ENCODE measurements around the gene GNAQ.

GNAQ gene

DNA sequence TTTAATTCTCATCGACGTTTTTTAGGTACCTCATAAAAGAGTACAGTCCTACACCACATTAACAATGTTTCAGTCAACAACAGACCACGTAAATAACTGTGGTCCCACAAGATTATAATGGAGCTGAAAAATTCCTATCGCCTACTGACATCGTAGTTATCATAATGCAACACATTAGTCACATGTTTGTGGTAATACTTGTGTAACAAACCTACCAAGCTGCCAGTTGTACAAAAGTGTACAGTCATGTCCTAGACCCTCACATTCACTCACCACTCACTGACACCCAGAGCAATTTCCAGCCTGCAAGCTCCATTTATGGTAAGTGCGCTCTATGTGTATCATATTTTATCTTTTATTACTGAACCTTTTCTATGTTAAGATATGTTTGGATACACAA lies 16.8 kb downstream of the GNAQ start:
- TF ChIP-seq EP300 (IDR thresholded peaks at IDR 0.05; ENCODE audit: borderline replicate concordance) (no peak), RAD21 (IDR thresholded peaks at IDR 0.05; ENCODE audit: low read depth) (no peak), FOXM1 (IDR thresholded peaks at IDR 0.05; ENCODE audit: borderline replicate concordance, low read depth) (no peak), EGR1 (IDR thresholded peaks at IDR 0.05) (no peak), ZBTB7A (IDR thresholded peaks at IDR 0.05; ENCODE audit: low read depth) (no peak), CREB1 (IDR thresholded peaks at IDR 0.05; ENCODE audit: low read depth) (no peak), TEAD4 (IDR thresholded peaks at IDR 0.05) (no peak), CEBPB (IDR thresholded peaks at IDR 0.05) (no peak), TAF1 (IDR thresholded peaks at IDR 0.05; ENCODE audit: low read depth) (no peak), TCF12 (IDR thresholded peaks at IDR 0.05; ENCODE audit: low read depth) (no peak), YY1 (IDR thresholded peaks at IDR 0.05; ENCODE audit: low read depth) (no peak), NFIC (IDR thresholded peaks at IDR 0.05) (no peak)
- TF ChIP-seq, protein P1, sequence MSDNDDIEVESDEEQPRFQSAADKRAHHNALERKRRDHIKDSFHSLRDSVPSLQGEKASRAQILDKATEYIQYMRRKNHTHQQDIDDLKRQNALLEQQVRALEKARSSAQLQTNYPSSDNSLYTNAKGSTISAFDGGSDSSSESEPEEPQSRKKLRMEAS (IDR thresholded peaks at IDR 0.05) = no peak
- TF ChIP-seq, protein P2, sequence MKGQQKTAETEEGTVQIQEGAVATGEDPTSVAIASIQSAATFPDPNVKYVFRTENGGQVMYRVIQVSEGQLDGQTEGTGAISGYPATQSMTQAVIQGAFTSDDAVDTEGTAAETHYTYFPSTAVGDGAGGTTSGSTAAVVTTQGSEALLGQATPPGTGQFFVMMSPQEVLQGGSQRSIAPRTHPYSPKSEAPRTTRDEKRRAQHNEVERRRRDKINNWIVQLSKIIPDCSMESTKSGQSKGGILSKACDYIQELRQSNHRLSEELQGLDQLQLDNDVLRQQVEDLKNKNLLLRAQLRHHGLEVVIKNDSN (IDR thresholded peaks at IDR 0.05) = no peak
- TF ChIP-seq, protein P3, sequence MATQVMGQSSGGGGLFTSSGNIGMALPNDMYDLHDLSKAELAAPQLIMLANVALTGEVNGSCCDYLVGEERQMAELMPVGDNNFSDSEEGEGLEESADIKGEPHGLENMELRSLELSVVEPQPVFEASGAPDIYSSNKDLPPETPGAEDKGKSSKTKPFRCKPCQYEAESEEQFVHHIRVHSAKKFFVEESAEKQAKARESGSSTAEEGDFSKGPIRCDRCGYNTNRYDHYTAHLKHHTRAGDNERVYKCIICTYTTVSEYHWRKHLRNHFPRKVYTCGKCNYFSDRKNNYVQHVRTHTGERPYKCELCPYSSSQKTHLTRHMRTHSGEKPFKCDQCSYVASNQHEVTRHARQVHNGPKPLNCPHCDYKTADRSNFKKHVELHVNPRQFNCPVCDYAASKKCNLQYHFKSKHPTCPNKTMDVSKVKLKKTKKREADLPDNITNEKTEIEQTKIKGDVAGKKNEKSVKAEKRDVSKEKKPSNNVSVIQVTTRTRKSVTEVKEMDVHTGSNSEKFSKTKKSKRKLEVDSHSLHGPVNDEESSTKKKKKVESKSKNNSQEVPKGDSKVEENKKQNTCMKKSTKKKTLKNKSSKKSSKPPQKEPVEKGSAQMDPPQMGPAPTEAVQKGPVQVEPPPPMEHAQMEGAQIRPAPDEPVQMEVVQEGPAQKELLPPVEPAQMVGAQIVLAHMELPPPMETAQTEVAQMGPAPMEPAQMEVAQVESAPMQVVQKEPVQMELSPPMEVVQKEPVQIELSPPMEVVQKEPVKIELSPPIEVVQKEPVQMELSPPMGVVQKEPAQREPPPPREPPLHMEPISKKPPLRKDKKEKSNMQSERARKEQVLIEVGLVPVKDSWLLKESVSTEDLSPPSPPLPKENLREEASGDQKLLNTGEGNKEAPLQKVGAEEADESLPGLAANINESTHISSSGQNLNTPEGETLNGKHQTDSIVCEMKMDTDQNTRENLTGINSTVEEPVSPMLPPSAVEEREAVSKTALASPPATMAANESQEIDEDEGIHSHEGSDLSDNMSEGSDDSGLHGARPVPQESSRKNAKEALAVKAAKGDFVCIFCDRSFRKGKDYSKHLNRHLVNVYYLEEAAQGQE (IDR thresholded peaks at IDR 0.05; ENCODE audit: low read depth) = no peak

DNA sequence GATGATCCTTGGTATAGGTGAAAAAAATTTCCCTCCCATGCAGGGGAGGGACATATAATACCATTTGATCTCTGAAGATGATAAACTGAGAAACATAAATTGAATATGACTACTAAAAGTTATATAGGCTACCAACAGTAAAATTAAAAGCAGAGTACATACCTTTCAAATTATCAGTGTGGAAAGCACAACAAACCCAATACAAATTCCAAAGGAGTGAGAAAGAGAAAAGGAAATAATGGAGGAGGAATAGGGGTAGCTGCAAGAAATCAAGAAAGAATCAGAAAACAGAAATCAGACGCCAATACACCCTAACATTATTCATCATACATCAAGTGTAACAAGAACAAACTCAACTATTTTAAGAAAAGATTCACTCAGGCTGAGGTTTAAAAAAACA lies 17.7 kb downstream of the GNAQ start:
- TF ChIP-seq YY1 (IDR thresholded peaks at IDR 0.05; ENCODE audit: low read depth) = no peak
- no peak for TF ChIP-seq TEAD4 (IDR thresholded peaks at IDR 0.05)
- TF ChIP-seq FOXM1 (IDR thresholded peaks at IDR 0.05; ENCODE audit: borderline replicate concordance, low read depth) = no peak
- no peak for TF ChIP-seq CEBPB (IDR thresholded peaks at IDR 0.05)
- no peak for TF ChIP-seq RAD21 (IDR thresholded peaks at IDR 0.05; ENCODE audit: low read depth)
- TF ChIP-seq NFIC (IDR thresholded peaks at IDR 0.05) = no peak
- TF ChIP-seq, protein P3 (IDR thresholded peaks at IDR 0.05; ENCODE audit: low read depth) = no peak
- TF ChIP-seq, protein P2 (IDR thresholded peaks at IDR 0.05) = no peak
- TF ChIP-seq EGR1 (IDR thresholded peaks at IDR 0.05) = no peak
- no peak for TF ChIP-seq ZBTB7A (IDR thresholded peaks at IDR 0.05; ENCODE audit: low read depth)
- TF ChIP-seq TAF1 (IDR thresholded peaks at IDR 0.05; ENCODE audit: low read depth) = no peak
- TF ChIP-seq, protein P1 (IDR thresholded peaks at IDR 0.05) = no peak
- no peak for TF ChIP-seq CREB1 (IDR thresholded peaks at IDR 0.05; ENCODE audit: low read depth)
- TF ChIP-seq EP300 (IDR thresholded peaks at IDR 0.05; ENCODE audit: borderline replicate concordance) = no peak
- TF ChIP-seq TCF12 (IDR thresholded peaks at IDR 0.05; ENCODE audit: low read depth) = no peak

DNA sequence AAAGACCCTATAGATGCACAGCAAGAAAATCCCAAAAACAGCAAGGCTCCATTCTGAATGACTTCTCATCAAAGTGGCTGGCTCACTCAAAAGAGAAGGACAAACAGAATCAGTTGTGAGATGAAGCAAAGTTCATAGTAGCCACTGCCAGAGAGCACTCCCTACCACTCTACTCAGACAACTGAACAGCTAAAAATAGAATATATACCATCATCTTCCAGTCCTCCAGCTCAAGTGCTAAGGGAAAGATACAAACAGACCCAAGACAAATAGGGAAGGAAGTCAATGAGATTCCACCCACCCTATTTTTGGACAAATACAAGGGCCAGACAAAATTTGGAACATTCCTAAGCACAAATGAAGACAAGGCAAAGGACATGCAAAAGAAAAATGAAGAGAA lies 20.6 kb downstream of the GNAQ start:
- TF ChIP-seq NFIC (IDR thresholded peaks at IDR 0.05) (no peak), CEBPB (IDR thresholded peaks at IDR 0.05) (no peak), TAF1 (IDR thresholded peaks at IDR 0.05; ENCODE audit: low read depth) (no peak), YY1 (IDR thresholded peaks at IDR 0.05; ENCODE audit: low read depth) (no peak), CREB1 (IDR thresholded peaks at IDR 0.05; ENCODE audit: low read depth) (no peak), EGR1 (IDR thresholded peaks at IDR 0.05) (no peak), EP300 (IDR thresholded peaks at IDR 0.05; ENCODE audit: borderline replicate concordance) (no peak), ZBTB7A (IDR thresholded peaks at IDR 0.05; ENCODE audit: low read depth) (no peak)
- TF ChIP-seq, protein P2 (IDR thresholded peaks at IDR 0.05) = no peak
- TF ChIP-seq, protein P1 (IDR thresholded peaks at IDR 0.05) = no peak
- TF ChIP-seq, protein P3 (IDR thresholded peaks at IDR 0.05; ENCODE audit: low read depth) = no peak

DNA sequence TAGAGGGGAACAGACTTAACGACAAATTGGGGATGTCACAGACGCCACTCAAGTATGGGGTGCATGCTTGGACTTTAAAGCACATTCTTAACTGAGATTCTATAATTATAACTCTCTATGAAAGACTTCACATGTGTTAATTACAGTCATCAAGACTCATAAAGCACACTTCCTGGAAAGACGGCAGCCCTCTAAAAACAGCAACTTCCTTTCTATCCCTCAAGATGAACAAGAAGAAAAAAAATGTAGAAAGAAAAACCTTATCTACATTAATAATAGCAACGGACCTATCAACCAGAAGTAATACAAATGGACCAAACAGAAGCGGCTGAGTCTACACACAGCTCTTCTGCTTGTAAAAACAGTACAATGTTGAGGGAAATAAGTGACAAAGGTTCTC lies 21.2 kb downstream of the GNAQ start:
- no peak for TF ChIP-seq EGR1 (IDR thresholded peaks at IDR 0.05)
- no peak for TF ChIP-seq CEBPB (IDR thresholded peaks at IDR 0.05)
- TF ChIP-seq, protein P1 (IDR thresholded peaks at IDR 0.05) = no peak
- TF ChIP-seq, protein P3 (IDR thresholded peaks at IDR 0.05; ENCODE audit: low read depth) = no peak
- TF ChIP-seq RAD21 (IDR thresholded peaks at IDR 0.05; ENCODE audit: low read depth) = no peak
- TF ChIP-seq TAF1 (IDR thresholded peaks at IDR 0.05; ENCODE audit: low read depth) = no peak
- no peak for TF ChIP-seq TCF12 (IDR thresholded peaks at IDR 0.05; ENCODE audit: low read depth)
- TF ChIP-seq FOXM1 (IDR thresholded peaks at IDR 0.05; ENCODE audit: borderline replicate concordance, low read depth) = no peak

Data from Ishikawa (cell line).